Measurements from ENCODE around the gene USP6NL.
"Not testable (repeated sequence)": the region's sequence is repeated elsewhere in the genome, so short reads cannot be mapped to it uniquely, and the experiment has no call there.

USP6NL gene

DNA sequence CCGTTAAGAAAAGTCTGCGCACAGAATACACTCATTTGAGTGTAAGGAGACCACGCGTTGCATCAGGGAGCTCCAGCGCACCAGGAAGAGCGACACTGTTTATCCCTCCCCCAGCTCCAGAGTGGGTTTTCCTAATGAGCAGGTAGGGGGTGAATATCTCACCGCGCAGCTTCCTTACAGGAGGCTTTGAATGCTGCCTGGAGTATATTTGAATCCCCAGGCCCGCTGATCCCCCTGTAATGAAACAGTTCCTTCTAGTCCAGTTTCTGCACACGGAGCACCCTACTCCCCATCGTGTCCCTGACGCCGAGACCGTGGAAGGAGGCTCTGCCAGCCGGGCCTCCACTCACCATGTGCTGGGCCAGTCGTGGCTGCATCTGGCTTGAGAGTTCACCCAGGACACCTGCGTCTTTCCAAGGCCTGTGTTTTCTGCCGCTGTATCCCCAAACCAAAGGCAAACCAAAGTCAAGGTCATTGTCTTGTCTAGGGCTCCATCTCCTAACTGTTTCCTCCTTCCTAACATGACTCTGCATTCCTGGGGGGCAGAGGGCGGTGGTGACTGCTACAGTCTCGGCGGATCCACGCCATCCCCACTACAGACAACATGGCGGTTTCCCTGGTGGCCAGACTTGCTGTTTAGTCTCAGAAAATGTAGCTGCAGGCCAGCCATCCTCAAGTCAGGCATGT lies 167.8 kb downstream of the USP6NL start:
- no peaks in the 10 kb centered on the region for H3K36me3 Mint-ChIP-seq (ENCODE audit: low read depth)
- H3K4me3 Mint-ChIP-seq = no peak overlapping the region
- H3K9me3 Mint-ChIP-seq = no peaks in the 10 kb centered on the region
- H3K27ac Mint-ChIP-seq = no peak overlapping the region
- peaks cover 3% of the 10 kb centered on the region for H3K27me3 Mint-ChIP-seq (ENCODE audit: low read depth)
- peaks cover 10% of the 10 kb centered on the region for H3K4me1 Mint-ChIP-seq (ENCODE audit: low read depth)

DNA sequence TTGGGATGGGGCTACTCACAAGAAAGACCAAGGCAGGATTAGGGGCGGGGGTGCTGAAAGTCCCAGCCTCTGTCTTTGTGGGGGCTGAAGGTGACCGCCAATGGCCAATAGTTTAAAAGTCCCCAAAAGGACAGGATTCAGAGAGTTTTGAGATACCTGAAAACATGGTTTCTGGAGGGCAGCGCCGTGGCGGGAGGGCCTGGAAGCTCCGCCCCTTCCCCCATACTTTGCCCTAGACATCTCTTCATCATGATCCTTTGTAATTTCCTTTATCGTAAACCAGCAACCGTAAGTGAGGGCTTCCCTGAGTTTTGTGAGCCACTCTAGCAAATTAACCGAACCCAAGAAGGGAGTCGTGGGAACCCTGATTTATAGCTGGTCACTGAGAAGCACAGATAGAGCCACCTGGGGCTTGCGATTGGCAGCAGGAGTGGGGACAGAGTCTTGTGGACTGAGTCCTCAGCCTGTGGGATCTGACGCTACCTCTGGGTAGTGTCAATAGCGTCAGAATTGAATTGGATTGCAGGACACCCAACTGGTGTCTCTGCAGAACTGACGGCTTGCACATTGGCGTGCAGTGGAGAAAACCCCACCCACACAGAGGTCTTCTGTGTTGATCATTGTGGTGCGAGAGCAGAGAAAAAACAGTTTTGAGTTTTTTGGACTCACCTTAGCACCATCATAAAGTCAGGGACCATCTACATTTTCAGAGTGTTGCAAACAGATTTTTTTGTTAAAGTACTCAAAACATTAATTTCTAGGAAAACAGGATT lies 169.3 kb downstream of the USP6NL start:
- Mint-ChIP-seq H3K27ac (no peak overlapping the region), H3K27me3 (ENCODE audit: low read depth) (peaks cover 3% of the 10 kb centered on the region), H3K36me3 (ENCODE audit: low read depth) (no peaks in the 10 kb centered on the region), H3K4me1 (ENCODE audit: low read depth) (peaks cover 9% of the 10 kb centered on the region), H3K9me3 (no peaks in the 10 kb centered on the region), H3K4me3 (no peak overlapping the region)

DNA sequence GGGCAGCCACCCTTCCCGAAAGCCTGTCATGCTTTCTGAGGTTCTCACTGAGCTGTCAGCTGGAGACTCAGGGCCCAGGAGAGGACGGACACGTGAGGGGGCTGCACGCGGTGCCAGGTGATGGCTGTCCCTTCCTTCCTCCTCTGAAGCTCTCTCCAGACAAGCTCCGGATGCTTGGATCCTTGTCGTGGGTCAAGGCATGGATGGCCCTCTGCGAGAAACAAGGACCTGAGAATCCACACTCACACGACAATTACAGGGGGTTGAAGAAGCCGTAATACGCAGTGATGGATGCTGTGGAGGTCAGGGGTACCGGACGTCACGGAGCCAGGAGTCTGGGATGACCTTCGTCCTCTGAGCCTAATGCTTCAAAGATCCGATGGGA lies 170.3 kb downstream of the USP6NL start:
- H3K27me3 Mint-ChIP-seq (ENCODE audit: low read depth) = peaks cover 2% of the 10 kb centered on the region
- H3K4me3 Mint-ChIP-seq = no peak overlapping the region
- H3K9me3 Mint-ChIP-seq = no peaks in the 10 kb centered on the region
- peaks cover 9% of the 10 kb centered on the region for H3K4me1 Mint-ChIP-seq (ENCODE audit: low read depth)
- no peak overlapping the region for H3K27ac Mint-ChIP-seq
- H3K36me3 Mint-ChIP-seq (ENCODE audit: low read depth) = no peaks in the 10 kb centered on the region

DNA sequence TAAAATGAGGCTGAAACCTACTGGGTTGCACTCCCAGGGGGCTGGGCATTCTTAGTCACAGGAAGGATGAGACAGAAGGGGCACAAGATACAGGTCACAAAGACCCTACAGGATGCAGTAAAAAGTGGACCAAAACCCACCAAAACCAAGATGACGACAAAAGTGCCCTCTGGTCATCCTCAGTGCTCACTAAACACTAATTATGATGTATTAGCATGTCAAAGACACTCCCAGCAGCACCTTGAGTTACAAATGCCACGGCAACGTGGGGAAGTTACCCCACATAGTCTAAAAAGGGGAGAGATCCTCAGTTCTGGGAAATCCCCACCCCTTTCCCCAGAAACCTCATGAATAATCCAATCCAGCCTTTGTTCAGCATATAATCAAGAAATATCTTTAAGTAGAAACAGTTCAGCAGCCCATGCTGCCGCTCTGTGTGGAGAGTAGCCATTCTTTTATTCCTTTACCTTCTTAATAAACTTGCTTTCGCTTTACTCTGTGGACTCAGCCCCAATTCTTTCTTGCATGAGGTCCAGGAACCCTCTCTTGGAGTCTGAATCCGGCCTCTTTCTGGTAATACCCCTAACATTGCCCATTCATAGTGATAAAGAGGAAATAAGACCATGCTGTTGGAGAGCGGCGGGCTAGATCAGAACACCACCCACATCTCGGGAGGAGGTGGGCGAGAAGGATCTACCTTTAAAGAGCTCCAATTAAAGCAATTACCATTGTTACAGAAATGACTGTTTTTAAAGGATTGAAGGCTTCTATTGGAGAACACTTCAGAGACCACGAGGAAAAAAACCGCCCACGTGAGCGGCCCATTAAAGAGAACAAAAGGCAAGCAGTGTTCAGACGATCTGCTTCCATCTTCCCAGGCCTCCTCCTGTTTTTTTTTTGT lies 170.9 kb downstream of the USP6NL start:
- Mint-ChIP-seq H3K4me1 (ENCODE audit: low read depth) (peaks cover 9% of the 10 kb centered on the region), H3K9me3 (no peaks in the 10 kb centered on the region), H3K27ac (no peak overlapping the region), H3K27me3 (ENCODE audit: low read depth) (no peaks in the 10 kb centered on the region), H3K4me3 (no peak overlapping the region), H3K36me3 (ENCODE audit: low read depth) (no peaks in the 10 kb centered on the region)

DNA sequence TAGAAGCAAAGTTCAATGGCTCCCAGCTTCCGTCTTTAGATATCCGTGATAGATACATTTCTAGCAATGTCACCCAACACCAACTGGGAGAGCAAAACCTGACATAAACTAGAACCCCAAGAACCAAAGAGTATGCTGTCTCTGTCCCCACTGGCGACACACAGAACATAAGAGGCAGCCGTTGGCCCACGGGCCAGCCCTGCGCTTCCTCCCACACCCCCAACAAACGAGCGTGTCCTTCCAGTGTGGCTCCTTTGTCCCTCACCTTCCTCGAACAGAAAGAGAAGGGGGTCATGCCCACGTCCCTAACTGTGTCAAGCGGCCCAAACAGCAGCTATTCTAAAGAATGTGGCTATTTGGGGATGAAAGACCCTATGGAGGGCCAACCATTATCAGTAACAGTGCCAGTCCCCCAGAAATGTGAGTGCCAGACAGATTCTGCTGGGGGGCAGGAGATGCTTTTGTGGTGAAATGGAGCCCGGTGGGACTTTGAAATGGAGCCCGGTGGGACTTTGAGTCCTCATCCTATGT lies 171.9 kb downstream of the USP6NL start:
- Mint-ChIP-seq H3K4me1 (ENCODE audit: low read depth) (peaks cover 9% of the 10 kb centered on the region), H3K27ac (no peak overlapping the region), H3K36me3 (ENCODE audit: low read depth) (no peaks in the 10 kb centered on the region), H3K9me3 (no peaks in the 10 kb centered on the region), H3K4me3 (no peak overlapping the region), H3K27me3 (ENCODE audit: low read depth) (peaks cover under 1% of the 10 kb centered on the region)

DNA sequence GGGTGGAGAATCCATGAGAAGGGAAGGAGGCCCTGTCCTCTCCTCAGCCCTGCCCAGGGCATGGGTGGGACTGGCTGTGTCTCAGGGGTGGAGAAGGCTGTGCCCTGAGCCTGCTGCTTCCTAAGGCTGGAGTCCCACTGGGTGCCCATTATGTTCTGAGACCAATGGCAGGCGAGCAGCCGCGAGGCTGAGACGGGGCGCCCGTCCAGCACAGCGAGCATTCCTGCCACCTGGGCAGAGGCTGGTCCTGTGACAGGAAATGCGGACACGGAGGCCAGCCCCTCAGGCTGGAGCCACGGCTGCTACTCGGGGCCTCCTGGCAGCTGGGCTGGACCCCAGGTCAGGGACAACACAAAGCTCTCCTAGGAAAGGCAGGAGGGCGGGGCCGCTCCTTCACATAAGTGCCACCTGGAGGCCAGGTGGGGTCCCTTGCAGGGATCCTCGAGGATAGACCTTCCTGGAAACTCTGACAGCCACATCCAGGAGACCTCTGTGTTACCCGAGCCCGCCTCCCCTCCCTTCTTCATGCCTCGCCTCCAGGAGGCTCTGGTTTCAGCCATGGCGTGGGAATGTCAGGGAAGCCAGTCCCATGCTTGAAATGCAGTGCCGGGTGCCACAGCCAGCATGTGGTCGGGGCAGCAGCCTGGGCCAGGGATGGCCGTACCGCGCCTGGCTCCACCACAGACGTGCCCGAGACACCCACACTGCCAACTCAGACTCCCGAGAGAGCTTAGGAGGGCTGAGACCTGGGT lies 173.9 kb downstream of the USP6NL start:
- Mint-ChIP-seq H3K4me3 (no peak overlapping the region), H3K9me3 (no peaks in the 10 kb centered on the region), H3K27me3 (ENCODE audit: low read depth) (peaks cover 3% of the 10 kb centered on the region), H3K4me1 (ENCODE audit: low read depth) (peaks cover 9% of the 10 kb centered on the region), H3K36me3 (ENCODE audit: low read depth) (no peaks in the 10 kb centered on the region), H3K27ac (no peak overlapping the region)

DNA sequence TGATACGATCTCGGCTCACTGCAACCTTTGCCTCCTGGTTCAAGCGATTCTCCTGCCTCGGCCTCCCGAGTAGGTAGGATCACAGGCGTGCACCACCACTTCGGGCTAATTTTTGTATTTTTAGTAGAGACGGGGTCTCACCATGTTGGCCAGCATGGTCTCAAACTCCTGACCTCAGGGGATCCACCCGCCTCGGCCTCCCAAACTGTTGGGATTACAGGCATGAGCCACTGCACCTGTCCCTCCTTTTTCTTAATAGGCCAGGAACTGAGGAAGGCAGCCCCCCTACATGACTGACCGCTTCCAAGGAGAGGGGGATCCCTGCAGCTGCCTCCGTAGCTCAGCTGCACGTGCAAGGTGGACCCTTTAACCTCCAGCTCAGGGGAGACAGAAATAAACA lies 175.0 kb downstream of the USP6NL start:
- not testable (repeated sequence) for H3K9me3 Mint-ChIP-seq; H3K4me1 Mint-ChIP-seq (ENCODE audit: low read depth); H3K4me3 Mint-ChIP-seq; H3K27ac Mint-ChIP-seq; H3K27me3 Mint-ChIP-seq (ENCODE audit: low read depth); H3K36me3 Mint-ChIP-seq (ENCODE audit: low read depth)

DNA sequence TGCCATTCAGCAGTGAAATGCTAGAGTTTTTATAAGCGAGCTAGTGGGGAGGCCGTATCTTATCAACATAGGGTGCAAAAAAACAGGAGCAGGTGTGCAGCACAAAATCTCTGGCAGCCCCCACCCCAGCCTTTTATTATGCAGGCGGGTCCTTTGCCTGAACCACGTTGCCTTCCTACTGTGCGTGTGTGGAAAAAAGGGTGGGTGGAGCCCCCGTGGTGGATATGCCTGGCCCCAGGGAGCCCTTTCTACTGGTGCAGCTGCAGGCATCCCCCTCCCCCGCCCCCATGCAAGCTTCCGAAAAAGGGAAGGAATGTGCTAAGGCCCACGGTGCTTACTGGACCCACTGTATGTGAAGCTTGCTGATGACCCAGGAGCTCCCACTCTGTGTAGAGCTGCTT lies 175.9 kb downstream of the USP6NL start:
- Mint-ChIP-seq H3K4me3 (no peak overlapping the region), H3K27ac (no peak overlapping the region), H3K9me3 (no peaks in the 10 kb centered on the region), H3K4me1 (ENCODE audit: low read depth) (peaks cover 7% of the 10 kb centered on the region), H3K27me3 (ENCODE audit: low read depth) (peaks cover 3% of the 10 kb centered on the region), H3K36me3 (ENCODE audit: low read depth) (no peaks in the 10 kb centered on the region)

DNA sequence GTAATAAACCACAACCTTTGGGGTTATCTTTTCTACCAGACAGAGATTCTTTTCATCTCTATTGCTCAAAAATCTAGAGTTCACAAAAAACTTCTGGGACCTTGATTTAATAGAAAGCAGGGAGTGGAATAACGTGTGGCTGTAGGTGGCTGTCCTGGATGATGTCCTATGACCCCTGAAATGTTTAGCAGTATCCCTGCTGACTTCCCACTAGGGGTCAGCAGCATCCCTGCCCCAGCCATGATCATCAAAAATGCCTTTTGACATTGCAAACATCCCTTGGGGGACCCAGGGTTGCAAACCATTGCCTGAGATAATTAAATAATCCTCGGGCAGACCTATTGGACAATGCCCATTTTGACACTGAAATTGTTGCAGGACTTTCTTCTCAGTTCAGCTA lies 177.1 kb downstream of the USP6NL start:
- H3K9me3 Mint-ChIP-seq = peaks cover 5% of the 10 kb centered on the region
- H3K4me1 Mint-ChIP-seq (ENCODE audit: low read depth) = no peaks in the 10 kb centered on the region
- H3K27me3 Mint-ChIP-seq (ENCODE audit: low read depth) = peaks cover 3% of the 10 kb centered on the region
- H3K27ac Mint-ChIP-seq = no peak overlapping the region
- no peaks in the 10 kb centered on the region for H3K36me3 Mint-ChIP-seq (ENCODE audit: low read depth)
- H3K4me3 Mint-ChIP-seq = no peak overlapping the region

DNA sequence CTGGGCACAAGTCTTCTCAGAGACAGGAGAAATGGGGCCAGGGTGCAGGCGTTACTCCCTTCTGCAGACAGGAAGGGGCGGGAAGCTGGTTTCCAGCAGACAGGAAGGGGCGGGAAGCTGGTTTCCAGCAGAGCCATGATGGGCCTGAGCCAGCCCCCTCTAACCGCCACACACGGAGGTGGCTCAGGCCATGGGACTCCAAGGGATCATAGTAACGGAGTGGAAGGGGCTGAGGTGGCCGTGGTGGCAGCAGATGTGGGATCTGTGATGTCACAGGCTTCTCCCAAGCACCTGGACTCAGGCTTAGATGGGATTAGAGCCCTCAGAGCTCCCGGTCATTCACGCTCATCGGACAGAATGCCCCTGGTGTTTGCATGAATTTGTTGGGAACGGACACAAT lies 177.8 kb downstream of the USP6NL start:
- H3K4me3 Mint-ChIP-seq = no peak overlapping the region
- H3K27me3 Mint-ChIP-seq (ENCODE audit: low read depth) = peaks cover 3% of the 10 kb centered on the region
- H3K9me3 Mint-ChIP-seq = peaks cover 9% of the 10 kb centered on the region
- no peaks in the 10 kb centered on the region for H3K36me3 Mint-ChIP-seq (ENCODE audit: low read depth)
- no peak overlapping the region for H3K27ac Mint-ChIP-seq
- H3K4me1 Mint-ChIP-seq (ENCODE audit: low read depth) = no peaks in the 10 kb centered on the region

DNA sequence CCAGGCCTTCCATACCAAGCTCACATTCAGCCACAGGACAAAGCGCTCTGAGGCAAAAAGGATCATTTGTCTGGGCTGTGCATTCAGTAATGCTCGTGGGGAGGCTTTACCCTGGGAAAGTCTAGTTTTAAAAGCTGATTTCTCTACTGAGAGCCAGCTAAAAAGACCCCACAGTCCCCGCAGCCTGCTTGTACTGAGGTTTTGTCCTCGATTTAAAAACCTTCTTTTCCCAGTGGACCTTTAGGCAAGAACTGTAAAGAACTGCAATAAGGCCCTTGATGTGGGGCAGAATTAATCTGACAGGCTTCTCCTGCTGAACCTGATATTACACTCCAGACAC lies 180.3 kb downstream of the USP6NL start:
- Mint-ChIP-seq H3K27me3 (ENCODE audit: low read depth) (peaks cover 3% of the 10 kb centered on the region), H3K4me3 (no peak overlapping the region), H3K9me3 (peaks cover 17% of the 10 kb centered on the region), H3K4me1 (ENCODE audit: low read depth) (no peaks in the 10 kb centered on the region), H3K36me3 (ENCODE audit: low read depth) (no peaks in the 10 kb centered on the region), H3K27ac (no peak overlapping the region)

DNA sequence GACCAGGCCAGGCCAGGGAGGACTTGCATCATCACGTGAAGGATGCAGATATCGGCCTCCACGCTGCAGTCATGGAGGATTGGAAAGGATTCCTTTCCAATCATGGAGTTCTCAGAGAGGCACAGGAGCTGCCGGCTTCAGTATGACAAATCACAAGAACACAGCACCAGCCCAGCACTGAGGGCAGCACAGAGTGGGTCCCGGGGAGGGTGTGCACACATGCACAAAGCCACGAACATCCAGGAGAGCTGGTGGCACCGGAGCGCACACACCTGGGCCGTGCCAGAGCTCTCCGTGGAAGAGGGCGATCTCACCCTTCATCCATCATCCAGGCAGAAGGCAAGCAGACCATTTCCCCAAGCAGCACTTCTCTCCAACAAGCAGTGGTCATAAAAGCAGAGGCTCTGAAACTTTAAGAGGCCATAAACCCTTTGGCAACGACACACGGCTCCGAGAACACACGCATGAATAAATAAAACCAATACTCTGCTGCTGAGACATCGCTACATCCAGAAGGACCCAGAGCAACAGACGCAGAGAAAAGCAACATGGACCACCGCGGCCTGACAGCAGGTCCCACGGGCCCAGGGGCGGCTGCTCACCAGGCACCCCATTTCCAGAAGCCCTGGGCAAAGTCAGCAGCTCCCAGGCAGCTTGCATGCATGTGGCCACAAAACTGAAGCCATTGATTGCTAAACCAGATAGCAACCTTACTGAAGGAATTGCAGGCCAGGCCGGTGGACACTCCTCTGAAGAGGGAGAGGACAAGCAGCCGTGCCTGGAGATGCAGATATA lies 180.8 kb downstream of the USP6NL start:
- peaks cover 3% of the 10 kb centered on the region for H3K4me1 Mint-ChIP-seq (ENCODE audit: low read depth)
- peaks cover 3% of the 10 kb centered on the region for H3K27me3 Mint-ChIP-seq (ENCODE audit: low read depth)
- no peak overlapping the region for H3K4me3 Mint-ChIP-seq
- no peak overlapping the region for H3K27ac Mint-ChIP-seq
- H3K9me3 Mint-ChIP-seq = peaks cover 23% of the 10 kb centered on the region
- H3K36me3 Mint-ChIP-seq (ENCODE audit: low read depth) = no peaks in the 10 kb centered on the region

DNA sequence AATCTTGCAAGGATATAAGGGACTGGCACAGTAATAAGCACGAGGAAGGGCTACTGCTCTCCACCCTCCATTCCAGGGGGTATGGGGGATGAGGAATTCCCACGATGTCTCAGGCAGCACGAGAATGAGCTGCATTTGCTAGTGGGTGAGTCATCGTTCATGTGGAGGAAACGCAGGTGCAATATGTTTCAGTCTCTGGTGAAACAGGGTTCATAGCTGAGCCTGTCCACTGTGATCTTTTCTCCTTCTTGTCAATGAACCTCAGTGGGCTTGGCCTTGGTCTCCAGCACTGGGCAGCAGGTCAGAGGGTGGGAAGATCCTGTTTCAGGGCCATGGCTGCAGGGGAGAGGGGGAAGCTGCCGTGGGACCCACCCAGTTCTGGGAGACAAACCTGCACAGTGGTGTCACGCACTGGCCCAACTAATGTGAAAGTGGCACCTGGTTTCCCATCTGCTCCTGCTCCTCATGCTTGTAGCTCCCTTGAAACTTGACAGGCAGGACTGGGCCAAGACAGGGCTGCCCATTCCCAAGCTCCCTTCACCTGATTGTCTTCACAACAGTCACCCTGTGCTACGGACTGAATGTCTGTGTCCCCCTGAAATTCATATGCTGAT lies 181.9 kb downstream of the USP6NL start:
- Mint-ChIP-seq H3K27me3 (ENCODE audit: low read depth) (peaks cover 2% of the 10 kb centered on the region), H3K36me3 (ENCODE audit: low read depth) (no peaks in the 10 kb centered on the region), H3K9me3 (peaks cover 23% of the 10 kb centered on the region), H3K4me3 (no peak overlapping the region), H3K4me1 (ENCODE audit: low read depth) (peaks cover 3% of the 10 kb centered on the region), H3K27ac (no peak overlapping the region)
